Measurements from ENCODE around the gene GRM7.

Gene GRM7

GRCh38 chr3:7667774-7668173 lies 806.9 kb downstream of the GRM7 start:
- Histone ChIP-seq H3K27me3 (ENCODE audit: low read depth, low read length) (no peaks in the 10 kb centered on the region), H3K27ac (ENCODE audit: low read length) (no peak overlapping the region), H3K4me3 (ENCODE audit: low read length) (no peak overlapping the region), H3K4me1 (ENCODE audit: low read length) (no peaks in the 10 kb centered on the region), H3K36me3 (replicated peaks; ENCODE audit: low read depth, low read length) (no peaks in the 10 kb centered on the region), H3K9ac (ENCODE audit: low read length) (no peak overlapping the region), H3K4me2 (ENCODE audit: low read length) (no peak overlapping the region), H3K9me3 (ENCODE audit: insufficient read depth, low read length) (no peaks in the 10 kb centered on the region), H3K79me2 (ENCODE audit: low read length) (no peaks in the 10 kb centered on the region), H2AFZ (ENCODE audit: low read depth, low read length) (no peak overlapping the region), H4K20me1 (ENCODE audit: insufficient read depth, low read length) (no peaks in the 10 kb centered on the region)
- no peak for TF ChIP-seq EZH2phosphoT487 (IDR thresholded peaks at IDR 0.05; ENCODE audit: low read depth)
- no peak for TF ChIP-seq CTCF (IDR thresholded peaks at IDR 0.05; ENCODE audit: low read depth, low read length)

- no peak overlapping the region for H3K4me2 ChIP-seq (ENCODE audit: low read length)
- H2AFZ ChIP-seq (ENCODE audit: low read depth, low read length), result no peak overlapping the region
- H3K4me1 ChIP-seq (ENCODE audit: low read length), result no peaks in the 10 kb centered on the region
- H3K27me3 ChIP-seq (ENCODE audit: low read depth, low read length), result no peaks in the 10 kb centered on the region
- no peak overlapping the region for H3K9ac ChIP-seq (ENCODE audit: low read length)
- no peaks in the 10 kb centered on the region for H3K79me2 ChIP-seq (ENCODE audit: low read length)
- H3K36me3 ChIP-seq (replicated peaks; ENCODE audit: low read depth, low read length), result no peaks in the 10 kb centered on the region
- no peak for TF ChIP-seq CTCF (IDR thresholded peaks at IDR 0.05; ENCODE audit: low read depth, low read length)
- no peak for TF ChIP-seq EZH2phosphoT487 (IDR thresholded peaks at IDR 0.05; ENCODE audit: low read depth)
- no peaks in the 10 kb centered on the region for H4K20me1 ChIP-seq (ENCODE audit: insufficient read depth, low read length)
- no peaks in the 10 kb centered on the region for H3K9me3 ChIP-seq (ENCODE audit: insufficient read depth, low read length)
- H3K27ac ChIP-seq (ENCODE audit: low read length), result no peak overlapping the region
- no peak overlapping the region for H3K4me3 ChIP-seq (ENCODE audit: low read length)
These were observed 808.7 kb downstream of the GRM7 start for GRCh38 chr3:7669641-7670040.

GRCh38 chr3:7678521-7678920 lies 817.6 kb downstream of the GRM7 start:
- TF ChIP-seq CTCF (IDR thresholded peaks at IDR 0.05; ENCODE audit: low read depth, low read length), result no peak
- TF ChIP-seq EZH2phosphoT487 (IDR thresholded peaks at IDR 0.05; ENCODE audit: low read depth), result no peak
- Histone ChIP-seq H3K4me2 (ENCODE audit: low read length) (no peak overlapping the region), H3K79me2 (ENCODE audit: low read length) (no peaks in the 10 kb centered on the region), H2AFZ (ENCODE audit: low read depth, low read length) (no peak overlapping the region), H3K4me1 (ENCODE audit: low read length) (no peaks in the 10 kb centered on the region), H3K27ac (ENCODE audit: low read length) (no peak overlapping the region), H4K20me1 (ENCODE audit: insufficient read depth, low read length) (no peaks in the 10 kb centered on the region), H3K36me3 (replicated peaks; ENCODE audit: low read depth, low read length) (no peaks in the 10 kb centered on the region), H3K4me3 (ENCODE audit: low read length) (no peak overlapping the region), H3K9ac (ENCODE audit: low read length) (no peak overlapping the region), H3K9me3 (ENCODE audit: insufficient read depth, low read length) (no peaks in the 10 kb centered on the region), H3K27me3 (ENCODE audit: low read depth, low read length) (no peaks in the 10 kb centered on the region)

- TF ChIP-seq EZH2phosphoT487 (IDR thresholded peaks at IDR 0.05; ENCODE audit: low read depth) (no peak), CTCF (IDR thresholded peaks at IDR 0.05; ENCODE audit: low read depth, low read length) (no peak)
- Histone ChIP-seq H3K9me3 (ENCODE audit: insufficient read depth, low read length) (no peaks in the 10 kb centered on the region), H3K27ac (ENCODE audit: low read length) (no peak overlapping the region), H4K20me1 (ENCODE audit: insufficient read depth, low read length) (no peaks in the 10 kb centered on the region), H3K9ac (ENCODE audit: low read length) (no peak overlapping the region), H2AFZ (ENCODE audit: low read depth, low read length) (no peak overlapping the region), H3K79me2 (ENCODE audit: low read length) (no peaks in the 10 kb centered on the region), H3K36me3 (replicated peaks; ENCODE audit: low read depth, low read length) (no peaks in the 10 kb centered on the region), H3K4me1 (ENCODE audit: low read length) (no peaks in the 10 kb centered on the region), H3K4me2 (ENCODE audit: low read length) (no peak overlapping the region), H3K27me3 (ENCODE audit: low read depth, low read length) (no peaks in the 10 kb centered on the region), H3K4me3 (ENCODE audit: low read length) (no peak overlapping the region)
These were observed 821.9 kb downstream of the GRM7 start for GRCh38 chr3:7682822-7683229.
